Raji (cell line): ENCODE data around the gene SIRT7.

Experiments used
- POLR2A ChIP-seq: IDR thresholded peaks from 2 replicates; pipeline ENCODE4 v1.6.1; 2011; ENCODE audit warnings: low read depth, low read length, control low read depth; ENCODE audit not compliant: insufficient read depth

SIRT7 gene

GRCh38 chr17:81917565-81918332 is at the start of gene SIRT7:
Gene SIRT7 (minus strand): TSS chr17:81918176. CDS start chr17:81918131, 45 bp downstream.
- peak; percentile 80 for TF ChIP-seq POLR2A

GRCh38 chr17:81967244-81967532 is 49.2 kb upstream of the SIRT7 start:
- no peak for TF ChIP-seq POLR2A

GRCh38 chr17:81966343-81967243 is 48.6 kb upstream of the SIRT7 start:
- TF ChIP-seq POLR2A, result no peak

GRCh38 chr17:81964081-81964849 is 46.3 kb upstream of the SIRT7 start:
- no peak for TF ChIP-seq POLR2A

- no peak for TF ChIP-seq POLR2A
Observed at GRCh38 chr17:81962499-81963441, 44.8 kb upstream of the SIRT7 start.

GRCh38 chr17:81961521-81962498 is 43.8 kb upstream of the SIRT7 start:
- TF ChIP-seq POLR2A, result no peak

GRCh38 chr17:81961087-81961511 is 43.1 kb upstream of the SIRT7 start, which contains the start of gene NOTUM:
Gene NOTUM (minus strand): TSS chr17:81961187. CDS start chr17:81960909, 278 bp downstream.
- no peak for TF ChIP-seq POLR2A

- TF ChIP-seq POLR2A, result no peak
Observed at GRCh38 chr17:81960130-81960958, 42.4 kb upstream of the SIRT7 start.

- TF ChIP-seq POLR2A, result peak; percentile 21; the same call in 1 of the 2 replicates
Observed at GRCh38 chr17:81959362-81960129, 41.6 kb upstream of the SIRT7 start.

- no peak for TF ChIP-seq POLR2A
Observed at GRCh38 chr17:81958633-81959342, 40.8 kb upstream of the SIRT7 start.
